Esophagus squamous epithelium (tissue), 5 donors: Measurements from ENCODE around the gene RCHY1. TPM values are rescaled to one million over a fixed set of nuclear protein-coding genes. Genes with fewer than 3 reads are reported as not detected.

Experiments used
- DNase-seq: peaks from one replicate; lab custom pipeline; 2025; lab: John Stamatoyannopoulos, UW
- H3K27ac ChIP-seq, 4 donors: fragments of 200-600 bp; sonication (generic); one replicate each; pipeline ENCODE4 v1.5.1; 2016 to 2019; ENCODE audit warnings: mild to moderate bottlenecking in 1 of 4
- H3K27me3 ChIP-seq, 4 donors: fragments of 200-600 bp; sonication (generic); 1 replicate in 3 of 4; 2 replicates in 1 of 4; pipeline versions ENCODE4 v1.5.1 to v1.6.0; 2017 to 2021; ENCODE audit warnings: antibody characterized with exemption in 1 of 4
- H3K36me3 ChIP-seq, 3 donors: fragments of 200-600 bp; sonication (generic); one replicate each; pipeline ENCODE4 v1.5.1; 2016 to 2019
- H3K4me1 ChIP-seq, 3 donors: fragments of 200-600 bp; sonication (generic); one replicate each; pipeline ENCODE4 v1.5.1; 2017 to 2019
- H3K4me3 ChIP-seq, 4 donors: fragments of 200-600 bp; sonication (generic); 1 replicate in 3 of 4; 2 replicates in 1 of 4; pipeline ENCODE4 v1.5.1; 2016 to 2019; ENCODE audit warnings: mild to moderate bottlenecking in 2 of 4, moderate library complexity in 1 of 4
- H3K9me3 ChIP-seq, 3 donors: fragments of 200-600 bp; sonication (generic); one replicate each; pipeline ENCODE4 v1.5.1; 2016 to 2019
- POLR2A ChIP-seq, 4 donors: fragments of 450-650 bp; IDR thresholded peaks; one replicate each; pipeline ENCODE4 v1.6.1; 2017; ENCODE audit warnings: antibody characterized with exemption in 4 of 4, mild to moderate bottlenecking in 4 of 4, moderate library complexity in 3 of 4
- WGBS, 2 donors: methylation state at CpG; one replicate each; pipeline ENCODE4 v1.1.5; 2018; 5-methylcytosine and 5-hydroxymethylcytosine counted together
- intact Hi-C: fragments of 100-400 bp; cut with DNase I; formaldehyde crosslinking; loops from one replicate; pipeline ENCODE4 v1.15.0; 2022
- total RNA-seq, 4 donors: library from RNA; depleted of rRNA; stranded (reverse); fragments of >200 nt; gene quantifications; one replicate each; pipeline ENCODE4 v1.1.0, GENCODE V29; 2016
- TF ChIP-seq, protein P1 (sequence below), 6 experiments: fragments of 450-650 bp in 4 of 6; fragments of 200-600 bp in 2 of 6; sonication (generic) in 2 of 6; IDR thresholded peaks; one replicate each; pipeline ENCODE4 v1.5.1; 2016 to 2019; ENCODE audit warnings: antibody characterized with exemption in 6 of 6, mild to moderate bottlenecking in 4 of 6, moderate library complexity in 4 of 6
- donor health status: DM: yes; HTN: yes; CAD: no.

Gene RCHY1
- total RNA-seq, 4 donors from 2014 or later = 11.6 to 27.5 (median 15.1) TPM

DNA sequence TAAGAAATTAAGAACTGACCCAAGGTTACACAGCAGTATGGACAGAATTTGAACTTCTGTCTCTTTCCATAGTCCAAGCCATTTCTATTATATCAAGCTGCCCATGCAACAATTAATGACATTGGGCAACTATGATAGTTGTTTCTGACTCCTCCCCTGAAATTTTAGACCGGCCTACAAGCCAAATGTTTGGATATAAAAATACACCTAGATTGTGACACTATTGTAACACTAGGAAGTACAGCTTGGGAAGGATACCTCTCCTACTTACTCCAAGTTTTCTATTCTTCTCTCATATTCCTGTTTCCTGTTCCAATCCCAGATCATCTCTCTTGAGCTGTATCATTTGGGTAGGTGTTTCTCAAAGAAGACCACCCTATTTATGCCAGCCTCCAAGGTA is 43.5 kb downstream of the RCHY1 start:
- H3K36me3 ChIP-seq = peaks cover 0 to 15% (median 0%) of the 10 kb centered on the region in 3 donors
- H3K4me1 ChIP-seq = no peaks in the 10 kb centered on the region
- no peaks in the 10 kb centered on the region for H3K27me3 ChIP-seq
- intact Hi-C loops = no loop called here
- DNase-seq = no peak
- TF ChIP-seq, protein P1, sequence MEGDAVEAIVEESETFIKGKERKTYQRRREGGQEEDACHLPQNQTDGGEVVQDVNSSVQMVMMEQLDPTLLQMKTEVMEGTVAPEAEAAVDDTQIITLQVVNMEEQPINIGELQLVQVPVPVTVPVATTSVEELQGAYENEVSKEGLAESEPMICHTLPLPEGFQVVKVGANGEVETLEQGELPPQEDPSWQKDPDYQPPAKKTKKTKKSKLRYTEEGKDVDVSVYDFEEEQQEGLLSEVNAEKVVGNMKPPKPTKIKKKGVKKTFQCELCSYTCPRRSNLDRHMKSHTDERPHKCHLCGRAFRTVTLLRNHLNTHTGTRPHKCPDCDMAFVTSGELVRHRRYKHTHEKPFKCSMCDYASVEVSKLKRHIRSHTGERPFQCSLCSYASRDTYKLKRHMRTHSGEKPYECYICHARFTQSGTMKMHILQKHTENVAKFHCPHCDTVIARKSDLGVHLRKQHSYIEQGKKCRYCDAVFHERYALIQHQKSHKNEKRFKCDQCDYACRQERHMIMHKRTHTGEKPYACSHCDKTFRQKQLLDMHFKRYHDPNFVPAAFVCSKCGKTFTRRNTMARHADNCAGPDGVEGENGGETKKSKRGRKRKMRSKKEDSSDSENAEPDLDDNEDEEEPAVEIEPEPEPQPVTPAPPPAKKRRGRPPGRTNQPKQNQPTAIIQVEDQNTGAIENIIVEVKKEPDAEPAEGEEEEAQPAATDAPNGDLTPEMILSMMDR (IDR thresholded peaks at IDR 0.05) = no peak
- no peak for TF ChIP-seq POLR2A (IDR thresholded peaks at IDR 0.05)
- H3K4me3 ChIP-seq = no peak overlapping the region
- WGBS, 2 donors = 77 to 95% methylated on average over 1 of the region's 1 CpG
- H3K9me3 ChIP-seq = no peaks in the 10 kb centered on the region
- H3K27ac ChIP-seq = no peak overlapping the region

DNA sequence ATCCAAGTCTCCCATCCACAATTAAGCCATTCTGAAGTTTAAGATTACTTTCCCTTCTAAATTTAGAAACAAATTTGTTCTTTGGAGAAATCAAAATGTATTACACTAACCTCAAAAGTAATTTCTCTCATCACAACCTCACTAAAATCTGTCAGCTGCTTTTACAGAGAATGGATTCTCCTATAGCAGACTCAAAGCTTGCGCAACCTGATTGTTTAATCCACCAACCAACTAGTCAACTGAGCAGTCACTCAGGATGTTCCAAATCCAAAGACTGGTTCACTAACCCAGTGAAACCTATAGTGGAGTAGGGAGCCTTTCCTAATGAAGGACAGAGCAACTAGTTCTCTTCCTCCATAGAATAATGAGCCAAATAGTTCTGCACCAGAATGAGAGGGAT is 44.3 kb downstream of the RCHY1 start:
- no peak for DNase-seq
- no peak overlapping the region for H3K27ac ChIP-seq
- no peak overlapping the region for H3K4me3 ChIP-seq
- intact Hi-C loops = no loop called here
- peaks cover 0 to 15% (median 0%) of the 10 kb centered on the region in 3 donors for H3K36me3 ChIP-seq
- H3K9me3 ChIP-seq = no peaks in the 10 kb centered on the region
- H3K27me3 ChIP-seq = no peaks in the 10 kb centered on the region
- 100% methylated on average over 1 of the region's 1 CpG for WGBS, 2 donors
- H3K4me1 ChIP-seq = no peaks in the 10 kb centered on the region
- TF ChIP-seq POLR2A (IDR thresholded peaks at IDR 0.05) = no peak
- TF ChIP-seq, protein P1 (IDR thresholded peaks at IDR 0.05) = no peak

DNA sequence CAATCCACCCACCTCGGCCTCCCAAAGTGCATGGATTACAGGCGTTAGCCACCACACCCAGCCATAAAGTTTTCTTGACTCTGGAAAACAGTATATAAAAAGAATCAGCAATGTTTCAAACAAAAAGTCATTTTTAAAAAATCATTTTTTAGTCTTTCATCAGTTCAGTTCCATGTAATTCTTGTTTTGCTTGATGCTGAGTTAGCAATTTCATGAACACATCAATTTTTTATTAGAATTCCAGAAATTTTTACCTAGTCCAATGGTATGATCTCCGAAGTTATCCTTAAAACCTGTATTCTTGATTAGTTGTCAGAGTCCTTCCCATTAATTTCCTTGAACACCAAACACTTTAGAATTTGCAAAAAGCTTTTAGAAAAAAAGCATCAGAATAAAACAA is 56.8 kb downstream of the RCHY1 start:
- intact Hi-C loops = no loop called here
- no peaks in the 10 kb centered on the region for H3K4me1 ChIP-seq
- H3K9me3 ChIP-seq = no peaks in the 10 kb centered on the region
- no peak overlapping the region for H3K4me3 ChIP-seq
- no peak for DNase-seq
- 52 to 83% methylated on average over 3 of the region's 3 CpGs for WGBS, 2 donors
- TF ChIP-seq POLR2A (IDR thresholded peaks at IDR 0.05) = no peak
- TF ChIP-seq, protein P1 (IDR thresholded peaks at IDR 0.05) = no peak
- H3K27ac ChIP-seq = no peak overlapping the region
- no peaks in the 10 kb centered on the region for H3K36me3 ChIP-seq
- H3K27me3 ChIP-seq = peaks cover 0 to 14% (median 0%) of the 10 kb centered on the region in 4 donors

DNA sequence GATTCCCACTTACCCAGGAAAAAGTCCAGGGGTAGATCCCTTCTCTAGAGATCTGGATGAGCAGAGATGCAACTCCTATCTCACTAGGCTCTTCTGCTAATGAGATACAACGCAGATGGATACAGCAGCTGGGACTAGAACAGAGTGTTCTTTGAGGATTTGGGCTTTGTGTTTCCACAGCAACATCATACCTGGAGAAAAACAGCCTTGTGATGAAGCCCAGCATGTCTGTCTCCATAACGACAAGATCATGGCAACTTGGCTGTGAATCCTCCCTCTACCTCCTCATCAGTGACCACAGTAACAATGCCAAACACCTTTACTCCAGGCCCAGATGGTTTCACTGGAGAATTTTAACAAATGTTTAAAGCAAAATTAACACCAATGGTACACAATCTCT is 80.1 kb downstream of the RCHY1 start:
- TF ChIP-seq, protein P1 (IDR thresholded peaks at IDR 0.05) = no peak
- TF ChIP-seq POLR2A (IDR thresholded peaks at IDR 0.05) = no peak
- intact Hi-C loops = no loop called here
- Histone ChIP-seq H3K27ac (no peak overlapping the region), H3K4me1 (no peaks in the 10 kb centered on the region), H3K36me3 (no peaks in the 10 kb centered on the region), H3K9me3 (peaks cover 0 to 4% (median 0%) of the 10 kb centered on the region in 3 donors), H3K4me3 (no peak overlapping the region), H3K27me3 (no peaks in the 10 kb centered on the region)
- 40 to 91% methylated on average over 2 of the region's 2 CpGs for WGBS, 2 donors
- no peak for DNase-seq

DNA sequence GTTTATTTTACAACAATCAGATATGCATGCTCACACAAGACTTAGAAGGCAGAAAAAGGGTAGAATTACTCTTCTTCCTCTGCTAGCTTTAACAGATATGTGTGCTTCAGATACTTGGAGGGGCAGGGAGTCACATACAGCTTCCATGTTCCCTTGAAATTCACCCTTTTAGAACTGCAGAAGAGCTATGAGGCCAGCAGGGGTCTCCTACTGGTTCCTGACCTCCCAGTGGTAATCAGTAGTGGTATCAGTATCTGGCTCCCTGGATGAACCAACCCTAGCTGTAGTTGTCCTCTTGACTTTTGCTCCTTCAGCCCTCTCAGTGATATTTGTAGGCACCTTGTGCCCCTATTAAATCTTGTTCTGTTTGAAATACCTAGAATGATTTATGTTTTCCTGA is 81.5 kb downstream of the RCHY1 start:
- intact Hi-C loops = no loop called here
- Histone ChIP-seq H3K9me3 (peaks cover 0 to 4% (median 0%) of the 10 kb centered on the region in 3 donors), H3K4me1 (no peaks in the 10 kb centered on the region), H3K4me3 (no peak overlapping the region), H3K36me3 (no peaks in the 10 kb centered on the region), H3K27ac (no peak overlapping the region), H3K27me3 (no peaks in the 10 kb centered on the region)
- TF ChIP-seq, protein P1 (IDR thresholded peaks at IDR 0.05) = no peak
- TF ChIP-seq POLR2A (IDR thresholded peaks at IDR 0.05) = no peak
- DNase-seq = no peak
